ENCODE data around the gene C22orf42. TPM values are rescaled to one million over a fixed set of nuclear protein-coding genes. Genes with fewer than 3 reads are reported as not detected.

C22orf42 gene
- total RNA-seq, 1 experiment from 2014 or later: not detected

GRCh38 chr22:32132126-32132525 lies 27.0 kb downstream of the C22orf42 start:
- ChIA-PET CTCF (no interaction called here), POLR2A (no interaction called here)
- peaks cover 6% of the 10 kb centered on the region for H3K27me3 Mint-ChIP-seq (ENCODE audit: insufficient read depth, unreplicated experiment)
- Histone ChIP-seq H3K9me3 (no peaks in the 10 kb centered on the region), H3K4me1 (no peaks in the 10 kb centered on the region), H3K27me3 (replicated peaks; ENCODE audit: control insufficient read depth, insufficient read depth, low read length) (no peaks in the 10 kb centered on the region), H3K36me3 (ENCODE audit: control insufficient read depth, insufficient read depth, low read length) (no peaks in the 10 kb centered on the region), H3K4me3 (ENCODE audit: low read depth, low read length) (no peak overlapping the region)
- no peak overlapping the region for H3K27ac Mint-ChIP-seq (ENCODE audit: unreplicated experiment)
- no peak for TF ChIP-seq CTCF (IDR thresholded peaks at IDR 0.05; ENCODE audit: insufficient read depth in 1 of 2, low read depth in 1 of 2, low read length in 1 of 2, severe bottlenecking in 1 of 2, unreplicated experiment in 1 of 2)
- H3K4me3 Mint-ChIP-seq (ENCODE audit: unreplicated experiment): no peak overlapping the region
- no peaks in the 10 kb centered on the region for H3K9me3 Mint-ChIP-seq (ENCODE audit: unreplicated experiment)
- no peaks in the 10 kb centered on the region for H3K4me1 Mint-ChIP-seq (ENCODE audit: low read depth, unreplicated experiment)
- no peaks in the 10 kb centered on the region for H3K36me3 Mint-ChIP-seq (ENCODE audit: insufficient read depth, unreplicated experiment)
- intact Hi-C loops (cut with micrococcal nuclease; ENCODE audit: unreplicated experiment): no loop called here
- BruUV-seq (replicated peaks): no TSS peak
- DNase-seq: no peak

GRCh38 chr22:32130464-32130863 lies 28.6 kb downstream of the C22orf42 start:
- intact Hi-C loops (cut with micrococcal nuclease; ENCODE audit: unreplicated experiment): no loop called here
- Mint-ChIP-seq H3K4me1 (ENCODE audit: low read depth, unreplicated experiment) (no peaks in the 10 kb centered on the region), H3K27ac (ENCODE audit: unreplicated experiment) (no peak overlapping the region), H3K4me3 (ENCODE audit: unreplicated experiment) (no peak overlapping the region), H3K27me3 (ENCODE audit: insufficient read depth, unreplicated experiment) (peaks cover 6% of the 10 kb centered on the region), H3K9me3 (ENCODE audit: unreplicated experiment) (no peaks in the 10 kb centered on the region), H3K36me3 (ENCODE audit: insufficient read depth, unreplicated experiment) (no peaks in the 10 kb centered on the region)
- DNase-seq: no peak
- BruUV-seq (replicated peaks): no TSS peak
- Histone ChIP-seq H3K4me3 (ENCODE audit: low read depth, low read length) (no peak overlapping the region), H3K9me3 (no peaks in the 10 kb centered on the region), H3K27me3 (replicated peaks; ENCODE audit: control insufficient read depth, insufficient read depth, low read length) (no peaks in the 10 kb centered on the region), H3K4me1 (no peaks in the 10 kb centered on the region), H3K36me3 (ENCODE audit: control insufficient read depth, insufficient read depth, low read length) (no peaks in the 10 kb centered on the region)
- CTCF ChIA-PET: no interaction called here
- TF ChIP-seq CTCF (IDR thresholded peaks at IDR 0.05; ENCODE audit: insufficient read depth in 1 of 2, low read depth in 1 of 2, low read length in 1 of 2, severe bottlenecking in 1 of 2, unreplicated experiment in 1 of 2): no peak
- POLR2A ChIA-PET: no interaction called here

GRCh38 chr22:32127904-32128303 lies 31.2 kb downstream of the C22orf42 start:
- Histone ChIP-seq H3K9me3 (no peaks in the 10 kb centered on the region), H3K27me3 (replicated peaks; ENCODE audit: control insufficient read depth, insufficient read depth, low read length) (no peaks in the 10 kb centered on the region), H3K4me1 (no peaks in the 10 kb centered on the region), H3K4me3 (ENCODE audit: low read depth, low read length) (no peak overlapping the region), H3K36me3 (ENCODE audit: control insufficient read depth, insufficient read depth, low read length) (no peaks in the 10 kb centered on the region)
- peaks cover 8% of the 10 kb centered on the region for H3K27me3 Mint-ChIP-seq (ENCODE audit: insufficient read depth, unreplicated experiment)
- no peaks in the 10 kb centered on the region for H3K4me1 Mint-ChIP-seq (ENCODE audit: low read depth, unreplicated experiment)
- no peak overlapping the region for H3K4me3 Mint-ChIP-seq (ENCODE audit: unreplicated experiment)
- H3K27ac Mint-ChIP-seq (ENCODE audit: unreplicated experiment): no peak overlapping the region
- H3K36me3 Mint-ChIP-seq (ENCODE audit: insufficient read depth, unreplicated experiment): no peaks in the 10 kb centered on the region
- ChIA-PET POLR2A (no interaction called here), CTCF (no interaction called here)
- BruUV-seq (replicated peaks): no TSS peak
- peak in 1 of 2 experiments; percentile 11 for TF ChIP-seq CTCF (IDR thresholded peaks at IDR 0.05; ENCODE audit: insufficient read depth in 1 of 2, low read depth in 1 of 2, low read length in 1 of 2, severe bottlenecking in 1 of 2, unreplicated experiment in 1 of 2)
- intact Hi-C loops (cut with micrococcal nuclease; ENCODE audit: unreplicated experiment): loop anchor here (10.0 kb wide), 1 partner anchor 77 kb away; the partner anchor contains the start of gene RFPL2
- no peak for DNase-seq
- no peaks in the 10 kb centered on the region for H3K9me3 Mint-ChIP-seq (ENCODE audit: unreplicated experiment)

Measured in Caco-2 (cell line).